Stimulated activated CD4-positive, alpha-beta T cell treated with anti-CD3 and anti-CD28 coated beads, Interleukin-2, amount 100 ng/mL, for 4 hours (primary cell): Measurements from ENCODE around the gene FNDC11.
"Not testable (repeated sequence)": the region's sequence is repeated elsewhere in the genome, so short reads cannot be mapped to it uniquely, and the experiment has no call there.

ENCODE experiments used
- DNase-seq: peaks from one replicate; pipeline ENCODE4 v3.0.0-alpha.2; 2020; ENCODE audit warnings: low read depth

The FNDC11 gene

DNA sequence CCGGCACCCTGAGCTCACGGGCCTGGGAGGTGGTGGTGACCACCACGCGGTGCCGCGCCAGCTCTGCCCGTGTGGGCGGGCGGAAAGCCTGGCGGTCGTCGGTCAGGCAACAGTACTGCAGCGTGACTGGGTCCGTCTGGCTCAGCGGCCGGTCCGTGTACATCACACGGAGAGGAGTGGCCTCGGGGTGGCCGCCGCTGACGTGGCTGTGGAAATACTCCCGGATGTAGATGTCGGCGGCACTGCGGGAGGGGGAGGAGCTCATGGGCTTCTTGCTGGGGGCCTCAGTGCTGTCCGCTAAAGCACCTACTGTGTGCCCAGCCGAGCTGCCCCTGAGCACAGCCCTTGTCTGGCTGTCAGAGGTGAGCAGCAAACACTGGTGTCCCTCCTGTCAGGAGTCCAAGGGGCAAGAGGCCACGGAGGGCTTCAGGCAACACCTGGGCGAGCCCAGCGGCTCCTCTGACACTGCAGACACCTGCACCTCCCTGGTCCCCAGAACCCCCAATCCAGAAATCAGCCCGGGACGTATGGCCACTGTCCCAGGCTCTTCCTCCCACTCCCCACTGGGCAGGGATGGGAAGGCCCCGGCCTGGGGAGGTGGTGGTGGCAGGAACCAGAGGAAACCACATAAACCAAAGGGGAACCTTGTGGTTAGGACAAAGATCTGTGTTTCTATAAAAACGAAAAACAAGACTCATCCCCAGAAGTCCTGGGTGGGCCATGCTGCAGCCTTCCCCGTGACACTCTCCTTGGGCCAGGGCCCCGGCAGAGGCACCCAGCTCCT lies 13.6 kb downstream of the FNDC11 start:
- no peak for DNase-seq

DNA sequence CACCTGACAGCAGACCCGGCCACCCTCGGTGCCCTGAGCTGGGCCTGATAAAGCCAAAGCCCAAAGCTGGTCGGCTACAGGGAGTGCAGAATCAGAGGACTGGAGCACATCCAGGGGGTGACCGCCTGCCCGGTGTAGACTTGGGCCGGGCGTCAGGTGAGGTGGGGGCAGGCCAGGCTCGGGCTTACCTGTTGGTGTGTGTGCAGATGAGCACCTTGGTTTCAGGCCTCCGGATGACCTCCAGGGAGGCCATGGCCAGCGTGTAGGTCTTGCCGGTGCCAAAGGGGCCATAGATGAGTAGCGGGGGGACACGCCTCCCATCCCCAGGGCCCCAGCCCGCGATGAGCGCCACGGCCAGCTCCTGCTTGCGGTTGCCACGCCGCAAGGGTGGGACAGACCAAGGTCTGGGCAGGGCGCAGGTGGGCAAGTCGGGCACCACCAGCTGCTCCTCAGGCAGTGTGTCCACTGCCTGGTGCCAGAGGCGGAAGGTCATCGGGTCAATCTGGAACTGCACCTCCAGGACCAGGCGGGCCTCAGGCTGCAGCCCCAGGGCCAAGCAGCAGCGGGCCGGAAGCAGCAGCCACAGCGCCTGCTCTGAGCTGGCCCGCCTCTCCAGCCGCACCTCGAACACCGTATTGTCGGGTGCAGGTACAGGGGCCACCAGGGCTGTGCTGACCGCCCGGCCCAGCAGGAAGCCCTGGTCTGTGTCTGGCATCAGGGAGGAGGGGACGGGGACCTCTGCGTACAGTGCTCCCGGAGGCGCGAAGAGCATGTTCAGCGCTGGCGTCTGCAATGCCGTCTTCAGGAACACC lies 14.4 kb downstream of the FNDC11 start:
- no peak for DNase-seq

DNA sequence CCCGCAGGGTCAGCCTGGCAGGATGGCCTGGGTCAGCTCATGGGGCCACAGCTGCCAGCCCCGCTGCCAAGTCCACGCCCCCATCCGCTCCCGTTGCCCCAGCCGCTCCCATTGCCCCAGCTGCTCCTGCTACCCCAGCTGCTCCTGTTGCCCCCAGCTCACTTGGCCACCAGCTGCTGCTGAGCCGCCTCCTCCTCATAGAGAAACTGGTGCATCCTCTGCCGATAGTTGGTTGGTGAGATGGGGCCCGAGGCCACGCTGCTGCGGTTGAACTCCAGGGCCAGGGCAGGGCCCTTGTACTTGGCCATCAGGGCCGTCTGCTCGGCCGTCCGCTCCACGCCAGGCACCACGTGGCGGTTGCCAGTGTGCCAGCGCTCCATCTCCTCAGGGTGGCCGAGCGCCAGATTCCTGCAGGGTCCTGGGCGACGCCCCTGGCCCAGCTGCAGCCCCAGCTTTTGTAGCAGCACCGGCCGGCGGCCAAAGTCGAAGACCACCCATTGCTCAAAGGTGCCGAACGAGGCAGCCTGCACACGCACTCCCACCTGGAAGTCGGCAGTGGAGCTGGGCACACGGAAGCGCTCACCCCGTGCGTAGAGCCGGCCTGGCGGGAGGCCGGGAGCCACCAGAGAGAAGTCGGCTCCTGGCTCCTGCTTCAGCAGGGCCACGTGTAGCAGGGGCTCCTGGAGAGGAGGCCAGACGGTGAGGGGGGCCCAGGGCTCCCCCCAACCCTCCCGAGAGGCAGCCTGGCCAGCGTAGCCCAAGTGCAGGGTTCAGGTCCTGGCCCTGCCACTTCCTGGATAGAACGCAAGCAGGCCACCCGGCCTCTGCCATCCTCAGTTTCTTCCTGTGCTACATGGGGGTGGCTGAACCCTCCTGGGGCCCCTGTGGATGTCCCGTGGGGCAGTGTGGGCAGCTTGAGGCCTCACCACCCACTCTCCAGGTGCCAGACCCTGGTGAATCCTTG lies 15.3 kb downstream of the FNDC11 start:
- DNase-seq, result no peak

DNA sequence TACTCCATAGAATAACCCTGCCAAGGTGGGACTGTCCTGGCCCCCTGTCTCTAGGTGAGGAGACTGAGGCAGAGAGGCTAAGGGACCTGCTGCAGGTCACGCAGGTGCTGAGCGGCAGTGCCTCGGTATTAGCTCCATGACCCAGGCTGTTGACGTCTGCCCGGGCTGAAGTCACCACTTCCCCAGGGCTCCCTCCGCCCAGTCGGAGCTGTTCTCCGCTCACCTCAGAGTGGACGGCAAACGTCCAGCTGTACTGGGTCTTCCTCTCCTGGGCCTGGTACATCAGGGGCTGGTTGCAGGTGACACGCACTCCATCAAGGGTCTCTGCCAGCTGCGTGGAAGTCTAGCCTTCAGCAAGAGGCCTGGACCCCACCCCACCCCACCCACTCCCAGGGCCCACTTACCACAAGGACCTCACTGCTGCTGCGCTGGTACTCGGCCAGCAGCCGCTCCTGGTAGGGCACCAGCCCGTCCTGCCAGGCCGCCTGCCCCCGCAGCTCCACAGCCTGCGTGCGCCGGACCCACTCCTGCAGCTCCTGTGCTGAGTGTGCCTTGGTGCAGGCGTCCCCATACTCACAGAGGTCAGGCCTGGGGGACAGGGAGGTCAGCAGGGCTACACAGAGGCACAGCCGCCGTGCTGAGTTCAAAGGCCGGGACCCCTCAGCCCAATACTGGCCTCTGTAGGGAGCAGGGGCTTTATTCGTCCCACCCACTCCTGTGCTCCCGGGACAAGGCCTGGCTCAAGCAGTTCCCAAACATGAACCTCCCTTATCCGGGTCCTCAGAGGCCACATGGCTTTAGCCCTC lies 16.5 kb downstream of the FNDC11 start:
- DNase-seq, result no peak

DNA sequence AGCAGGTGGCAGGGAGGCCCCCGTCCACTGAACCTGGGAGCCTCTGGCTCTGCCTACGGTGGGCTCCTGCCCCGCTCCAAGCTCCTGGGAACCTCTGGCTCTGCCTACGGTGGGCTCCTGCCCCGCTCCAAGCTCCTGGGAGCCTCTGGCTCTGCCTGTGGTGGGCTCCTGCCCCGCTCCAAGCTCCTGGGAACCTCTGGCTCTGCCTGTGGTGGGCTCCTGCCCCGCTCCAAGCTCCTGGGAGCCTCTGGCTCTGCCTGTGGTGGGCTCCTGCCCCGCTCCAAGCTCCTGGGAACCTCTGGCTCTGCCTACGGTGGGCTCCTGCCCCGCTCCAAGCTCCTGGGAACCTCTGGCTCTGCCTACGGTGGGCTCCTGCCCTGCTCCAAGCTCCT lies 17.1 kb downstream of the FNDC11 start:
- DNase-seq, result not testable (repeated sequence)

DNA sequence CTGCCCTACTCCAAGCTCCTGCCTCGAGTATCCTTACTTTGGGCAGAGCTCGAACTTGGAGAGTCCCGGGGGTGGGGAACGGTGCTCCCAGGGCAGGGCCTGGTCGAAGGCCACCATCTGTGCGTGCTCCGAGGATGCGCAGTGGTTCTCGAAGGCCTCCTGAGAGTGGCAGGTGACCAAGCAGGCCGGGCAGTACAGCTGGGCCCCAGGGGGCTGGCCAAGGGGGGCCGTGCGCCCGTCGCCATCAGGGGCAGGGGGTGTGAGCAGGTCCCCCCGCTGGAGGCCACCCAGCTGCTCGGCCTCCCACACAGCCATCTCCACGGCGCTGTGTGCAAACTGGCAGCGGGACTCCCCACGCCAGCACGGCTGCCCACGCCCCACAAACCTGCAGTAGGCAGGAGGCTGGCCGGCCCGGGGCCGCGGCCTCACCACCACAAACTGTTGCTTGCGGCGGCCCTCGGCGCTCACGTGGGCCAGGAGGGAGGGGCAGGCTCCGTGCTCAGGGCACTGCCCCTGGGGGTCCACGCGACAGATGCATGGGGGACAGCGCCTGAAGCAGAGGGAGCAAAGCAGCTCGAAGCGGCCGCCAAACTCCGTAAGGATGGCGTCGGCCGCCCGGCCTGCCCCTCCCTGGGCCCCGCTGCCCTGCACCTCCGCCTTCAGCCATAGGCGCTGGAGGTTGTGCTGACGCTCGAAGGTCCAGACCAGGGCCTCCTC lies 18.3 kb downstream of the FNDC11 start:
- DNase-seq, result no peak

DNA sequence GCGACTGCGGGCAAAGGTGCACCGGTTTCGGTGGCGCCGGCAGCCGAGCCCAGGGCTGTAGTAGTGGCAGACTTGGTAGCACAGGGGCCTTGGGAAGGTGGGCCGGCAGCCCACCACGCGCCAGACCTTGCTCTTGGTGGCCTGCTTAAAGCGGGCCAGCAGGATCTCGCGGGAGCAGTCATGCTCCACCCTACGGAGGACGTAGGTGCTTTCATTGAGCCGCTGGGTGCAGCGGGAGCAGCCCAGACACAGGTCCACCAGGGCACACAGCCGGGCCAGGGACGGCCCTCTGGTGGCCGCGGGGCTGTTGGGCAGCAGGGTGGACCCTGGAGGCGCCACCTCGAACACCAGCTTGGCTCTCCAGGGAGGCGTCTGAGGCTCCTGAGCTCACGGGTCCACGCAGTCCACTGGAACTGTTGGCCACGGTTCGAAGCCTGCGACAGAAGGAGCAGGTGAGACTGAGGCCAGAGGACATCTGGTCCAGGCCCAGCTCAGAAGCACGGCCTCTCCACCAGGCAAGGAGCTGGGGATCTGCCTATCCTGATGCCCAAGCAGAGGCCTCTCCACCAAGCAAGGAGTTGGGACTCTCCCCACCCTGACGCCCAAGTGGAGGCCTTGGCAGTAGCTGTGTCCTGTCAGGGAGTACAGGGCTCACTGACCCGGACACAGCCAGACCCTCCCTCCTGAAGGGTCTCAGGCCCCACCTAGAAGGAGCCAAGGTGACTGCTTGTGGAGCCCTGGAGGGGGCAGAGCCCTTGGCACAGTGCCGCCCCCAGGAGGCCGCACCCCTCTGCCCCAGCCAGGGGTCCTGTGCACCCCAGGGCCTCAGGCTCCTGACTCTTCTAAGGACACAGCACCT lies 19.1 kb downstream of the FNDC11 start:
- no peak for DNase-seq

DNA sequence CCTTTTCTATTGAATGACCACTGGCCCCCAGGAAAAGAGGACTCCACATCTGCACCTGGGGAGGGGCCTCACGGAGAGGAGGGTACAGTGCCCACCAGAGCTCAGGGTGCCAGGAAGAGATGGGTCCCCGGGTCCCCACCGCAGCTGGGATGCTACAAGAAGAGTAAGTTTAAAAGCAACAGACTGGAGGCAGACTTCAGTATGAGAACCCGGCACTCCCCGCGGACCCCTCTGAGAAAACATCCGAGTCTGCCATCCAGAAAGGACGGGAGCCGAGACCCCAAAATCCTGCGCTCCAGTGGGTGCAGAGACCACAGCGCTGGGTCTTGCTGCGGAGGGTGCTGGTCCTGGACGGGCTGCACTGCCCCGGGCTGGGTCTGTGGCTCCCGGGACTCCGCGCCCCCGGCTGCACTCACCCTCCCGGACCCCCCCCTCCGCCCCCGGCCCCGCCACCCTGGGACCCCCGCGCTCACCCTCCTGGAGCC lies 19.7 kb downstream of the FNDC11 start:
- no peak for DNase-seq

DNA sequence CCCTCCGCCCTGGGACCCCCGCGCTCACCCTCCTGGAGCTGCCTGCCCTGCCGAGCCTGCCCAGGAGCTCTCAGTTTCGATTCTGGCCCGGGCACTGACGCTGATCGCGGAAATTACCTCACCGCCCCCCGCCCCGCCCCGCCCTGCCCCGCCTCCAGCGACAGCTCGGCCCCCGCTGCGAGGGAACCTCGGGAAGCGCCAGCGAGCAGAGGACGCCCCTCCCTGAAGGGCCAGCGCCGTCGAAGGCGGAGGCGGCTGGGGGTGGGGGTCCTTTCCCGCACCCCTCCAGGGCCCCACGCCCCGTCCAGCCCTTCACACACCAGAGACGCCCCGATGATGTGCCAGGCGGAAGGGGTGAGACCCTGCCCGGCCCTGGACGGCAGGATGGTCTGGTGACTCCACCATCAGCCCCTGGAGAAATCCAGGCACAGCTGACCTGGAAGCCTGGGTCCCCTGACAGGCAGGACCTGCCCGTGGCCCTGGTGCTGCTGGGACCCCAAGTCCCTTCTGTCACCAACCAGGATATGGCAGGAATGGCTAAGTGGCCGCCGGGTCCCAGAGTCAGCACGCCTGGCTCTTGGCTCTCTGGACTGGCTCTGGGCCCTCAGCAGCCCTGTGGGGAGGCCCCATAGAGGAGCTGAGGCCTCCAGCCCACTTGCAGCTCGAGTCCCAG lies 20.3 kb downstream of the FNDC11 start, which contains the start of gene HELZ2:
Gene HELZ2, minus strand, starts transcription at position 84 of the 673 bp plus-strand sequence. CDS start 1,854 bp downstream, outside the sequence.
- peak; percentile 71 for DNase-seq

DNA sequence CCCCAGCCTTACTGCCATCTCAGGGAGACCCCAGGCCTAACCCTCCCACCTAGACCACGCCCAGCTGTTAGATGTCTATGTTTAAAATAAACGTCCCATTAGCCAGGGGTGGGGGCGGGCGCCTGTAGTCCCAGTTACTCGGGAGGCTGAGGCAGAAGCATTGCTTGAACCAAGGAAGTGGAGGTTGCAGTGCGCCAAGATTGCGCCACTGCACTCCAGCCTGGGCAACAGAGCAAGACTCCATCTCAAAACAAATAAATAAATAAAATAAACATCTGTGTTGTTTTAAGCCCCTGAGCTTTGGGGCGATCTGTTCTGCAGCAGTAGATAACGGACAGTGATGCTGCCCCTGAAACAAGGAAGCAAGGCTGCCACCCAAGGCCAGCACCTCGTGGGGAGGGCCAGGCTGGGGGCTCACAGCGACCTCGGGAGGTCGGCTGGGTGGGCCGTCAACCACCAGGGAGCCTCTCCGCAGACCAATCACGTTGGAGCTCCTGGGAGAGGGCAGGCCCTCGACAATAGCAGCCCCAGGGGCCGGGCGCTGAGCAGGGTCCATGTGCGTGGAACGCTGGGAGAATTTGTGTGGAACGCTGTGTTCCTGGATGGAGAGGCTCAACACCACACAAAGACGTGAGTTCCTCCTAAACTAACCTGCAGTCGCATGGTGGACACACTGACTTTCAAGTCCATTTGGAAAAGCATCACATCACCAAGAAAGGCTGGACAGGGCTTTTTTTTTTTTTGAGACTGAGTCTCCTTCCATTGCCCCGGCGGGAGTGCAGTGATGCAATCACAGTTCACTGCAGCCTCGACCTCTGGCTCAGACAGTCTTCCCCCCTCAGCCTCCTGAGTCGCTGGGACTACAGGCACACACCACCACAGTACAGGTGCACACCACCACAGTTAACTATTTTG lies 21.1 kb downstream of the FNDC11 start:
- no peak for DNase-seq

DNA sequence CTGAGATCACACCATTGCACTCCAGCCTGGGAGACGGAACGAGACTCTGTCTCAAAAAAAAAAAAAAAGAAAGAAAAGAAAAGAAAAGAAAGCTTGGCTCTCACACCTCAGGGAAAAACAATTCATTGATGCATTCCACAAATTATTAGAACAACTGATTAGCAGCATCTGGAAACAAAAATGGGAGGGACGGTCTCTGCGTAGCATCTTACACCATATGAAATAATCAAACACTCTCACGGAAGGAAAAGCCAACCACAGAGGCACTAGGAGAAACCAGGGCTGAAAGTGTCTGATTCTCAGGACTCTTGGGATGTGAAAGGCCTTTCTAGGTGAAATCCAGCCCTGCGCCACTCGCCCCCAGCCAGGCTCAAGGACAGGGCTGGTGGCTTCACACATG lies 22.4 kb downstream of the FNDC11 start:
- DNase-seq, result no peak

DNA sequence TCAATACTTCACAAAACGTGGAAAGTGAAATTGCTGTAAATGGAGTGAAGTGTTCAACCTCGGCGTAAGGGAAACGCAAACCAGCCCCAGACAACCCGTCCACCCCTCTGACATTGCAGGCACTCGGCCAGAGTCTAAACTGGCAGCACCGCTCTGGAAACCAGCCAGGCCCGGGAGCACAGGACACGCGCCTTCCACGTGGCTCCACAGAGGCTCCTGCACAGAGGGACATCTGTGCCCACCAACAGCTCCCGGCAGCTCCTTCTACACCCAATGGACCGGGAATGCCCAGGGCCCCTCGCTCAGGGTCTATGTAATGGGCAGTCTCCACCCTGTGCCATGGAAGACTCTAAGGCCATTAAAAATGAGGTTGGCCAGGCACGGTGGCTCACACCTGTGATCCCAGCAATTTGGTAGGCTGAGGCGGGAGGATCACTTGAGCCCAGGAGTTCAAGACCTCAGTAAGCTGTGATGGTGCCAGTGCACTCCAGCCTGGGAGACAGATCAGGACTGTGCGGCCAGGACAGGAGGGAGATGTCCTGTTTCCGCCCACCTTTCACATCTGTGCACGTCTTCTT lies 23.4 kb downstream of the FNDC11 start:
- no peak for DNase-seq

DNA sequence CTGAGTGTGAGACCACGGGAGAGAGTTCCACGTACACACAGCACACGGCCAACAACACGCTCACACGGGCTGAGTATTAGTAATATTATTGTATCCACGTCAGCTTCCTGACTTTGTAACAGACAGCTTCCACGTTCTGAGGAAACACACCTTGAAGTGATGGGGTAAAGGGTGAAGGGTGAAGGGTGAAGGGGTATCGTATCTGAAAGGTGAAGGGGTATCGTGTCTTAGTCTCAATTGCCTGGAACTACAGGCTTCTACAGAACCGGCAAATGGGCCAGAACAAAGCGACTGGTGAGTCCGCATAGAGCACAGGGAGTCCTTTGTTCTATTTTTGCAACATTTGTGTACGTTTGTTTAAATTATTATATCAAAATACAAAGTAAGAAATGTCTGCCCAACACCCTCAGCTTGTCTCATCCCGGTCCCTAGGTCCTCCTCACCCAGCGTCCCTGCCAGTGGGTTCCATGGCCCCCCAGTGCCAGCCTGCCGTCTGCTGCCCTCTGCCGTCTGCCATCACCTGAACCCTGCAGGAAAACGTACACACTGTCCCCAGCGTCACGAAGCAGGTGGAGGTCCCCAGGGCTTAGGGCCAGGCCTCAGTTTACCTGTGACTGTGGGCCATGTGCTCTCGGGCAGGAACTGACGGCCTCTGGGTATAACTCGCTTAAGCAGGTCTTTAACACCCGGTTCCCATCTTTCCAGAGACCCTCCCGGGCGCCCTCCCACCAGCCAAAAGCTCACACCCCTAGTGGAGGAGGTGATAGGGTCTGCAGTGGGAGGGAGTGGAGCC lies 24.5 kb downstream of the FNDC11 start:
- DNase-seq, result no peak

DNA sequence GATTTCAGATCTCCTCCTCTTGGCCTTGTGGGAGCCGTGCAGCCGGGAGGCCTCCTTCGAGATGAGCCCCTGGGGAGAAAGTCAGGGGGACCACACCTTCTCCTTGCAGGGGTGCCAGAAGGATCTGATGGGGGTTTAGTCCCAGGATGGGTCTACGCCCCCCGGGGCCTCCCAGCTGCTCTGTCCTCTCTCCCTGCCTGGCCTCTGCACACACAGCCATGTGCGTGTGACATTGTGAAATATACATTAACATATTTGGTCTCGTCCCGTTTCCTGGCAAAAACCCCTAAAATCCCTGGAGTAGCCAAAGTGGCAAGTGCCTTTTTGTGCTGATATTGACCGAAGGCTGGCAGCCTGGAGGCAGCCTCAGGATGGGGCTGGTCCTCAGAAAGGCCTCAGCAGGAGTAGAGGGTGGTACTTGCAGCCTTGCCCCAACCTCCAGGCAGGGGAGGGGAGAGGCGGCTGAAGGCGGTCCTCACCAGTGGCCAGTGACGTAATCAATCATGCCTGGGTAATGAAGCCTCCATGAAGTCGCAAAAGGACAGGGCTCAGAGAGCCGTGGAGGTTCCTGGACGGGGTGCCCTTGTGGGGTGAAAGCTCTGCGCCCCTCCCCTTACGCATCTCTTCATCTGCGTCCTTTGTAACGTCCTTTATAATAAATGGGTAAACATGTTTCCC lies 25.2 kb downstream of the FNDC11 start:
- no peak for DNase-seq

DNA sequence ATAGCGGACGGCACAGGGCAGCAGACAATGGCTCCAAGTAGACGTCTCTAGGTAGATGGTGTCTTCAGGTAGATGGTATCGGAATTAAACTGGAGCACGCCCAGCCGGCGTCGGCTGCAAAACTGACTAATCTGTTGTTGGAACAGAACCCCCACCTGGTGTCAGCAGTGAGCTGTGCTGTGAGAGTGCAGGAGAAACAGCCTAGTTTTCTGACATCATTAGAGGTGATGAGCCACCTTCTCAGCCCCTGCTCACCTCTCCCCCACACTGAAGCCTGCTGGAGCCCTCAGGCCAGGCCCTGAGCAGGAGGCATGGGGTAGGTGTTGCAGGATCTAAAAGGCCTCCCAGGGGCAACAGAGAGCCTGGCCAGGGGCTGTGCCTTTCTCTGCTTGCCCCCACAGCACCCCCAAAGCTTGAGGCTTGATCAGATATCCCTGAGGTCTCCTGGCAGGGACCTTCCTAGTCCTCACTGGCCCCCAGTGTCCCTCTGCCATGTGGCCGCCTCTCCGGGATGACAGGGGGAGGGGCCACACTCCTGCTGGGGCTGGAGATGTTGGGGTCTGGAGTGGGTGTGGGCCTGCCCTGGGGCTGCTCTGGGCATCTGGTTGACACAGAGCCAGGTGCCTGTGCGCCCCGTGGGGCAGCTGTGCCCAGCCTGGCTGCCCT lies 27.0 kb downstream of the FNDC11 start:
- peak; percentile 74 for DNase-seq
